NCI-H524 treated with DMSO at 0.1 percent for 48 hours (cell line): ENCODE results near the gene DKK3.

Experiments
- DNase-seq: peaks from one replicate; lab custom pipeline; 2025; lab: John Stamatoyannopoulos, UW

The DKK3 gene

GRCh38 chr11:11967669-11968510 is 40.5 kb downstream of the DKK3 start:
- DNase-seq = no peak

- DNase-seq = peak; percentile 41
Observed at GRCh38 chr11:11966826-11967668, 41.4 kb downstream of the DKK3 start.

- no peak for DNase-seq
Observed at GRCh38 chr11:11966354-11966741, 42.1 kb downstream of the DKK3 start.

DNA sequence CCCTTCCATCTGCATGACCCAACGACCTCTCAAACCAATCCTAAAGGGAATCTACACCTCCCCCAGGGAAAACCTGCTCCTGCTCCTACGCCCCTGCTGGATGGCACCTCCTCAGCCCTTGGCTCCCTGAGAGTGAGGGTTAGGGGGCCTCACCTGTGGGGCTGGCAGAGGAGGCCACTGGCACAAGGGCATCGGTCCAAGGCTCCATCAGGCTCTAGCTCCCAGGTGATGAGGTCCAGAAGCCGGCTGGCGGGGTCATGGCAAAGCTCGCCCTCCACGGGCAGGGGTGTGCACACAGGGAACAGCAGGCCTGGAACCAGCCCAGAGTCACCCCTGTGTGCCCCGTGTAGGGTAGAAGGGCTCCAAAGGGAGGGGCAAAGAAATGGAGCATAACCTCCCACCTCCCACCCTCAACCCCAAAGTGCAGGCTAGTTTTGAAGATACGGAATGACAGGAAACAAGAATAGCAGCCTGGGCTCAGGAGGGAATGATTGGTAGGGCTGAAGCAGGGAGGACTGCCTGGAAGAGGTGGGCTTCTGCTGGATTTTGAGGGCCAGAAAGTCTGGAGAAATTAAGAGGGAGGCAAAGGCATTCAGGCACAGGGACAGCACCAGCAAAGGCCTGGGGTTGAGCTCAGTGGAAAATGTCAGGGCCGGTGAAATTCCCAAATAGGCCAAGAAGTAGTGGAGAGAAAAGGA is 42.6 kb downstream of the DKK3 start:
- no peak for DNase-seq

DNA sequence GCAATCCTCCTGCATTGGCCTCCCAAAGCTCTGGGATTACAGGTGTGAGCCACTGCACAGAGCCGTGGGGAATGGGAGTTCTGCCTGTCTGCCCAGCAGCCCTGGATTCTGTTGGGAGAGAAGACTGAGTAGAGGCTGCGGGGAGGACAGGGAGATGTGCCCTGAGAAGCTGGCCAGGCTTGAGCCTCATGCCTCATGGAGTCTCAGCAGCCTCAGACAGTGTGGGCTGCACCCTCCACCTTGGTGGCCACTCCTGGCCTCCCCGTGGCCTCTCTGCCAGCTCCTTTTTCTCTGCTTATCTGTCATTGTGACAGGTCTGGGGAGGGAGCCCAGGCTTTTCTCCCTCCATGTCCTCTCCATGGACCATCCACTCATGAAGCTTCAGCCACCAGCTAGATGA is 43.2 kb downstream of the DKK3 start:
- DNase-seq = no peak

GRCh38 chr11:11964774-11965150 is 43.7 kb downstream of the DKK3 start:
- no peak for DNase-seq

- DNase-seq = no peak
Observed at GRCh38 chr11:11963842-11964773, 44.3 kb downstream of the DKK3 start.

DNA sequence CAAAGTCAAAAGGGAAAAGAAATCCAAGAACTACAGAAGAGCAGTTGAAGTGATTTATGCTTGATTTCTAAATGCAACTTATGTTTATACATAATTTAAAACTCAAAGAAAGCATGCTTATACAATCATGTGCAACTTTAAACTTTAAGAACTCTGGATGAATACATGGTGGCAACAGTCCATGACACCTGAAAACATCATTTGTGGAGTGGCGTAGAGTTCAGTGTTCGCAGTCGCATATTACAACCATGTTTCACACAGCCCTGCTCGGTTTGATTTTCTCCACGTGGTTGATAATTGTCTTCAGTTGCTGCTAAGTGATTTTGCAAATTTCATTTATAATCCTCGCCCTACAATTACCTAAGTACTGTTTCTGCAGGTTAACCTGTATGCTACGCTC is 45.4 kb downstream of the DKK3 start:
- no peak for DNase-seq

DNA sequence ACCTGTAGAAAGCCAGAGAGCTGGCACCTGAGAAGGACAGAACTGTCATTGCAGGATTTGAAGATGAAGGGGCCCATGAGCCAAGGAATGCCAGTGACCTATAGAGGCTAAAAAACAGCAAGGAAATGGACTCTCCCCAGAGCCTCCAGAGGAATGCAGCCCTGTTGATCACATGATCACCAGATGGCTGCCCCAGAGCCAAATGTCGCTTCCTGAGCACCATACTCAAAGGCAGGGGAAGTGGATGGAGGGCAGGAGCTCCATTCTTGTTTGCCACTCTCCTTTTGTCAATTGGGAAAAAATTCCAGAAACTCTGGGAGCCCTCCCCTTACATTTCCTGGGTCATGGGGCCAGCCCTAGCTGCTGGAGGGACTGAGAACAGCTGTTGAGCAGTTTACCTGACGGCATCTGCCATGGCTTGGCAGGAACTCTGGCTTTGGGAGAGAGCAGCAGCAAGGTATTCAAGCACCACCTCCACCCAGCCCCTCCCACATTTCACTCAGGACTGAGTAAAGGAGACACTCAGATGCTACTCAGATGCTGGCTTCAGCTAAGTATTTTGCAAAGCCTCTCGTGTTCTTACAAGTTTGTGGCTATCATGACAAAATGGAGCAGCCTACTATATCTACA is 46.9 kb downstream of the DKK3 start:
- no peak for DNase-seq

DNA sequence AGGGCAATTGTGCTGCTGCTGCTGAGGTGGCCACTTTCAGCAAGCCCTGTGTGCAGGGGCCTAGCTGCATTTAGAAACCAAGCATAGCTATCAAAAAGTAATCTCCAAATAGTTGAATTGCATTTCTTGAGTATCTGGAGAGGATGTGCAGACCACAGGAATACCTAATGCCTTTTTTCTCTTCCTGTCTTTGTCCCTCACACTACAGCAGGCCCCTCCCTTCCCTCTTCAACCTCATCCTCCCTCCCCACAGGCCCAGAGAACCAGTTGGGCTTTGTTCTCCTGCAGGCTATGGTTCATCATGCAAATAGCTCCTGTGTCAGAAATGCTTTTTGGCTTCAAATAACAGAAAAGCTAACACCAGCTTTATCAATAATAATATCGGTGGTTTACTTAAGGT is 47.7 kb downstream of the DKK3 start:
- no peak for DNase-seq

DNA sequence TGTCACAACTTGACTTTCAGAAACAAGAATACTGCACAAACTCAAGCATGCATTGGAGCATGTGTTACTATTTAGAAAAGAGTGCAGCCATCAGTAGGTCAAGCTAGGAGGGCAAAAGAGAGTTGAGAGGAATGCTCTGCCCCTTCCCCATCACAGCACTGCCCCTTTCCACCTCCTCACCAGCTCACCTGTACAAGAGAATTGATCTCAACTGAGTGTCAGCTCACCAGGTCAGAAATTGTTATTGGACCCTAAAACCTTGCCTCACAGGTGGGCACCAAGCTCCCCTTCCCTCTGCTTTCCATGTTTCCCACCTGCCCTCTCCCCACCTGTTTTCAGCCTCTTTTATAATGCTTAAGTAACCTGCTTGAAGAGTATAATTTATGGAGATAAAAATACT is 48.8 kb downstream of the DKK3 start:
- no peak for DNase-seq

- DNase-seq = no peak
Observed at GRCh38 chr11:11958403-11959231, 49.8 kb downstream of the DKK3 start.

DNA sequence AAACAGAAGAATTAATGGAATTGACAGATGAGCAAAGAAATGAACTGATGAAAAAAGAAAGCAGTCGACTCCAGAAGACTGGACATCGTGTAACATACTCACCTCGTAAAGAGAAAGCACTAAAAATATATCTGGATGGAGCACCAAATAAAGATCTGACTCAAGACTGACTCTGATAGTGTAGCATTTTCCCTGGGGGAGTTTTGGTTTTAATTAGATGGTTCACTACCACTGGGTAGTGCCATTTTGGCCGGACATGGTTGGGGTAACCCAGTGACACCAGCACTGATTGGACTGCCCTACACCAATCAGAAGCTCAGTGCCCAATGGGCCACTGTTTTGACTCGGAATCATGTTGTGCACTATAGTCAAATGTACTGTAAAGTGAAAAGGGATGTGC is 52.4 kb downstream of the DKK3 start:
- DNase-seq = no peak

- DNase-seq = no peak
Observed at GRCh38 chr11:11952036-11952435, 56.4 kb downstream of the DKK3 start.

- DNase-seq = no peak
Observed at GRCh38 chr11:11949482-11949881, 58.9 kb downstream of the DKK3 start.

- no peak for DNase-seq
Observed at GRCh38 chr11:11948242-11948947, 60.0 kb downstream of the DKK3 start.

- no peak for DNase-seq
Observed at GRCh38 chr11:11947825-11948224, 60.6 kb downstream of the DKK3 start.

DNA sequence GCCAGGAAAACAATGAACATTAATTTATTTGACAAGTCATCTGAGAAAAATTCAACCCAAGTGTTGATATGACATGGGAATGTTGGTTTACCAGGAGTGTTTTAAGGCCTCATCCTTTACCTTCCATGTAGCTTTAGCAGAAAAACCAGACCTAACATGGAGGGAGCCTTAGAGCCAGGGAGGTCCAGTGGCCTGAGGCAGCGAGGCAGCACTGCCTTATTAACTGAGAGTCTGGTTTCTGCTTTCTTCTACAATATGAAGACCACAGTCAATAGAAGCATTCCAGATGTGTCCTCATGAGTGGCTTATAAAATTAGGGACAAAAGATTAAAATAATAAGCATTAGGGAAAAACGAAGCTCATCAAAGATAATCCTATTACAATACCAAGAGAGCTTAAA is 61.5 kb downstream of the DKK3 start:
- DNase-seq = peak; percentile 88

- no peak for DNase-seq
Observed at GRCh38 chr11:11946180-11946579, 62.2 kb downstream of the DKK3 start.

GRCh38 chr11:11944444-11944843 is 64.0 kb downstream of the DKK3 start:
- DNase-seq = no peak
